Measurements from ENCODE around the gene EEFSEC. TPM values are rescaled to one million over a fixed set of nuclear protein-coding genes. Genes with fewer than 3 reads are reported as not detected.

EEFSEC gene
- total RNA-seq, 1 donor = 3.0 TPM

- no peak for TF ChIP-seq CTCF (IDR thresholded peaks at IDR 0.05; ENCODE audit: insufficient read depth, low read depth, low read length)
- H3K4me3 ChIP-seq (ENCODE audit: low read depth, low read length) = no peak overlapping the region
- peak; percentile 87 for DNase-seq (ENCODE audit: low read depth)
Measured at GRCh38 chr3:128385080-128385832, 232.0 kb downstream of the EEFSEC start.

- TF ChIP-seq CTCF (IDR thresholded peaks at IDR 0.05; ENCODE audit: insufficient read depth, low read depth, low read length) = no peak
- DNase-seq (ENCODE audit: low read depth) = no peak
- H3K4me3 ChIP-seq (ENCODE audit: low read depth, low read length) = no peak overlapping the region
Measured at GRCh38 chr3:128388932-128389331, 235.7 kb downstream of the EEFSEC start.

GRCh38 chr3:128390867-128391266, 237.6 kb downstream of the EEFSEC start:
- DNase-seq (ENCODE audit: low read depth) = no peak
- no peak overlapping the region for H3K4me3 ChIP-seq (ENCODE audit: low read depth, low read length)
- TF ChIP-seq CTCF (IDR thresholded peaks at IDR 0.05; ENCODE audit: insufficient read depth, low read depth, low read length) = no peak

GRCh38 chr3:128392021-128392420, 238.7 kb downstream of the EEFSEC start:
- no peak for TF ChIP-seq CTCF (IDR thresholded peaks at IDR 0.05; ENCODE audit: insufficient read depth, low read depth, low read length)
- H3K4me3 ChIP-seq (ENCODE audit: low read depth, low read length) = no peak overlapping the region
- no peak for DNase-seq (ENCODE audit: low read depth)

- no peak for TF ChIP-seq CTCF (IDR thresholded peaks at IDR 0.05; ENCODE audit: insufficient read depth, low read depth, low read length)
- no peak overlapping the region for H3K4me3 ChIP-seq (ENCODE audit: low read depth, low read length)
- DNase-seq (ENCODE audit: low read depth) = no peak
Measured at GRCh38 chr3:128392818-128393544, 239.7 kb downstream of the EEFSEC start.

GRCh38 chr3:128394033-128394432, 240.8 kb downstream of the EEFSEC start:
- DNase-seq (ENCODE audit: low read depth) = no peak
- H3K4me3 ChIP-seq (ENCODE audit: low read depth, low read length) = no peak overlapping the region
- TF ChIP-seq CTCF (IDR thresholded peaks at IDR 0.05; ENCODE audit: insufficient read depth, low read depth, low read length) = no peak

Data from fibroblast of villous mesenchyme (primary cell).